Measurements from ENCODE around the gene ZFAND6. TPM values are rescaled to one million over a fixed set of nuclear protein-coding genes. Genes with fewer than 3 reads are reported as not detected.

Gene ZFAND6
- total RNA-seq, 1 experiment from 2014 or later = 57.6 TPM

- Mint-ChIP-seq H3K27me3 (ENCODE audit: insufficient read depth, unreplicated experiment) (no peaks in the 10 kb centered on the region), H3K36me3 (ENCODE audit: insufficient read depth, unreplicated experiment) (no peaks in the 10 kb centered on the region), H3K4me1 (ENCODE audit: insufficient read depth, unreplicated experiment) (peaks cover 22% of the 10 kb centered on the region), H3K27ac (ENCODE audit: low read depth, unreplicated experiment) (no peak overlapping the region), H3K9me3 (ENCODE audit: unreplicated experiment) (peaks cover 8% of the 10 kb centered on the region), H3K4me3 (ENCODE audit: unreplicated experiment) (no peak overlapping the region)
- no TSS peak for BruUV-seq (replicated peaks)
- no peak for TF ChIP-seq CTCF (IDR thresholded peaks at IDR 0.05; ENCODE audit: unreplicated experiment)
- POLR2A ChIA-PET = no interaction called here
- intact Hi-C loops (cut with micrococcal nuclease) = no loop called here
- CTCF ChIA-PET = no interaction called here
- DNase-seq (ENCODE audit: unreplicated experiment) = no peak
Observed at GRCh38 chr15:80028937-80029336, 30.5 kb upstream of the ZFAND6 start.

- intact Hi-C loops (cut with micrococcal nuclease) = no loop called here
- CTCF ChIA-PET = interaction anchor here (1.1 to 1.2 kb wide), 2 partner anchors 9 to 39 kb away, joined by 3 to 7 read pairs; no protein-coding TSS in a partner anchor
- no peak overlapping the region for H3K27ac Mint-ChIP-seq (ENCODE audit: low read depth, unreplicated experiment)
- POLR2A ChIA-PET = interaction anchor here (0.7 kb wide), 2 partner anchors 21 to 25 kb away, joined by 3 to 4 read pairs; no protein-coding TSS in a partner anchor
- peaks cover 8% of the 10 kb centered on the region for H3K9me3 Mint-ChIP-seq (ENCODE audit: unreplicated experiment)
- H3K36me3 Mint-ChIP-seq (ENCODE audit: insufficient read depth, unreplicated experiment) = no peaks in the 10 kb centered on the region
- H3K27me3 Mint-ChIP-seq (ENCODE audit: insufficient read depth, unreplicated experiment) = no peaks in the 10 kb centered on the region
- H3K4me1 Mint-ChIP-seq (ENCODE audit: insufficient read depth, unreplicated experiment) = peaks cover 22% of the 10 kb centered on the region
- DNase-seq (ENCODE audit: unreplicated experiment) = peak; percentile 26
- TF ChIP-seq CTCF (IDR thresholded peaks at IDR 0.05; ENCODE audit: unreplicated experiment) = no peak
- no TSS peak for BruUV-seq (replicated peaks)
- H3K4me3 Mint-ChIP-seq (ENCODE audit: unreplicated experiment) = no peak overlapping the region
Observed at GRCh38 chr15:80031841-80032240, 27.6 kb upstream of the ZFAND6 start.

- Mint-ChIP-seq H3K9me3 (ENCODE audit: unreplicated experiment) (peaks cover 8% of the 10 kb centered on the region), H3K4me3 (ENCODE audit: unreplicated experiment) (no peak overlapping the region), H3K27ac (ENCODE audit: low read depth, unreplicated experiment) (no peak overlapping the region), H3K27me3 (ENCODE audit: insufficient read depth, unreplicated experiment) (no peaks in the 10 kb centered on the region), H3K4me1 (ENCODE audit: insufficient read depth, unreplicated experiment) (peaks cover 22% of the 10 kb centered on the region), H3K36me3 (ENCODE audit: insufficient read depth, unreplicated experiment) (no peaks in the 10 kb centered on the region)
- POLR2A ChIA-PET = no interaction called here
- intact Hi-C loops (cut with micrococcal nuclease) = no loop called here
- no peak for TF ChIP-seq CTCF (IDR thresholded peaks at IDR 0.05; ENCODE audit: unreplicated experiment)
- CTCF ChIA-PET = interaction anchor here (0.6 to 1.0 kb wide), 3 partner anchors 43 to 1133 kb away, joined by 4 to 5 read pairs (median 4); no protein-coding TSS in a partner anchor
- BruUV-seq (replicated peaks) = no TSS peak
- DNase-seq (ENCODE audit: unreplicated experiment) = no peak
Observed at GRCh38 chr15:80034629-80035028, 24.8 kb upstream of the ZFAND6 start.

- Mint-ChIP-seq H3K36me3 (ENCODE audit: insufficient read depth, unreplicated experiment) (no peaks in the 10 kb centered on the region), H3K9me3 (ENCODE audit: unreplicated experiment) (peaks cover 1% of the 10 kb centered on the region), H3K4me1 (ENCODE audit: insufficient read depth, unreplicated experiment) (peaks cover 22% of the 10 kb centered on the region), H3K27me3 (ENCODE audit: insufficient read depth, unreplicated experiment) (no peaks in the 10 kb centered on the region), H3K4me3 (ENCODE audit: unreplicated experiment) (no peak overlapping the region), H3K27ac (ENCODE audit: low read depth, unreplicated experiment) (no peak overlapping the region)
- intact Hi-C loops (cut with micrococcal nuclease) = no loop called here
- DNase-seq (ENCODE audit: unreplicated experiment) = no peak
- CTCF ChIA-PET = no interaction called here
- POLR2A ChIA-PET = interaction anchor here (1.4 kb wide), 1 partner anchor 23 kb away, joined by 6 read pairs; the partner anchor contains the start of gene ZFAND6
- no peak for TF ChIP-seq CTCF (IDR thresholded peaks at IDR 0.05; ENCODE audit: unreplicated experiment)
- BruUV-seq (replicated peaks) = no TSS peak
Observed at GRCh38 chr15:80036071-80036470, 23.4 kb upstream of the ZFAND6 start.

Measured in MCF 10A (cell line).